ENCODE data around the gene BRAF.
A peak's percentile ranks its signal among the peaks of the same experiment; 100 is the strongest.
"Not testable (repeated sequence)": the region's sequence is repeated elsewhere in the genome, so short reads cannot be mapped to it uniquely, and the experiment has no call there.

The BRAF gene

DNA sequence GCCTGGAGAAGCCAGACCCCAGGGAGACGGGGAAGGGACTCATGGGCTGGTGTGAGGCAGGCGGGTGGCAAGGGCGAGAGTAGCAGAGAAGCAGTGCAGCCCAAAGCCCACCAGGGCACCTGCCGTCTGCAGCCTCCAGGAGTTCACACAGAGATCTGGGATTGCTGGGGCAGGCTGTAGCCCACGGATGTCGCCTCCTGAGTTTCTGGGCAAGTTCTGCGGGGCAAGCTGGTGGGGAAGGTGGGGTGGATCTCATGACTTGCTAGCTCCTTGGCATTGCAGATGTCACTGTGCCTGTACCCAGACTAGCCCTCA lies 246.0 kb downstream of the BRAF start:
- DNase-seq (ENCODE audit: low read depth): no peak

DNA sequence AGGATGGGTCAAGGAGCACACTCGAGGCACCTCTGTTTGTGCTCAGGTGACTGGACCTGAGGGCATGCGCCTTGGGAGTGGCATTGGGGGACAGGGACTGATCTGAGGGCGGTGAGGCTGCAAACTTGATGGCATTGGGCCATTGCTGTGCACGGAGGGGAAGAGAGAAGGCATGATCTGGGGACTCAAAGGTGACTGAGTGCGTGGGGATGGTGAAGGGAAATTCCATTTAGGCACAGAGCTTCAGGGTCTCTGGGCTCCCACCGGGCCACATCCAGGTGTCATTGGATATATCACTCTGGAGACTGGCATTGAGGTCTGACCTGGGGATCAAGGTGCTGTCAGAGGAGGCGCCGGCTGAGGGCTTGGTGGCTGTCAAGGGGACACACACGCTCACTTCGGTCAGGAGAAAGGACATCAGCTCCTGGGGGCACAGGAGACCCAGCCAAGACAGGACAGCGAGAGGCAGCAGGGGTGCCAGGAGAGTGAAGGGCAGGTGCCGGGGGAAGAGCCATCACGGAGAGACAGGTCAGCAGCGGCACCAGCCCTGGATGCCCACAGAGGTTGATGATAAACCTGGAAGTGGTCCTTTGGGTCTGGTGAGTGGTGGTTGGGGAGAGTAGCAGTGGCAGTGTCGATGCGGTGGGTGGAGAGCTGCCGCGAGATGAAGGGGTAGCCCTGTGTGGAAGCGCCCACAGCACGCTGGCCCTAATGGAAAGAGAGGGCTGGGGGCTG lies 246.5 kb downstream of the BRAF start:
- DNase-seq (ENCODE audit: low read depth): no peak

DNA sequence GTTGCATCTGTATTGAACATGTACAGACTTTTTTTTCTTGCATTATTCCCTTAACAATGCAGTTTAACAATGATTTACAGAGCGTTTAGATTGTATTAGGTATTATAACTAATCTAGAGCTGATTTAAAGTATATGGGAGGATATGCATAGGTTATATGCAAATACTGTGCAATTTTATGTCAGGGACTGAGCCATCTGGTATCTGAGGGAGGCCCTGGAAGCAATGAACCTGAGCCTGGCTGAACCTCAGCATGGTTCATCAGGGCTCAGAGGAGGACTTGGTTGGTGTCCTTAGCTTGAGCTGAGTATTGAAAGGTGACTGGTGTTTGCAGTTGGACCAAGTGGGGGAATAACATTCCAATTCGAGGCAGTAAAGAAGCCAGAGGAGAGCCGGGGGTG lies 247.2 kb downstream of the BRAF start:
- no peak for DNase-seq (ENCODE audit: low read depth)

DNA sequence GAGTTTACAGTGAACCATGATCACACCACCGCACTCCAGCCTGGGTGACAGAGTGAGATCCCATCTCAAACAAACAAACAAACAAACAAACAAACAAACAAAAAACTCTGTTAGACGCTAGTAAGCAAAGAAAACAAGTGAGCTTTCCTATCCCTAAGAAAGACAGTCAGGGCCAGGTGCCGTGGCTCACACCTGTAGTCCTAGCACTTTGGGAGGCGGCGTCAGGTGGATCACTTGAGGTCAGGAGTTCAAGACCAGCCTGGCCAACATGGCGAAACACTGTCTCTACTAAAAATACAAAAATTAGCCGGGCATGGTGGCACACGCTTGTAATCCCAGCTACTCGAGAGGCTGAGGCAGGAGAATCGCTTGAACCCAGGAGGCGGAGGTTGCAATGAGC lies 247.8 kb downstream of the BRAF start:
- not testable (repeated sequence) for DNase-seq (ENCODE audit: low read depth)

DNA sequence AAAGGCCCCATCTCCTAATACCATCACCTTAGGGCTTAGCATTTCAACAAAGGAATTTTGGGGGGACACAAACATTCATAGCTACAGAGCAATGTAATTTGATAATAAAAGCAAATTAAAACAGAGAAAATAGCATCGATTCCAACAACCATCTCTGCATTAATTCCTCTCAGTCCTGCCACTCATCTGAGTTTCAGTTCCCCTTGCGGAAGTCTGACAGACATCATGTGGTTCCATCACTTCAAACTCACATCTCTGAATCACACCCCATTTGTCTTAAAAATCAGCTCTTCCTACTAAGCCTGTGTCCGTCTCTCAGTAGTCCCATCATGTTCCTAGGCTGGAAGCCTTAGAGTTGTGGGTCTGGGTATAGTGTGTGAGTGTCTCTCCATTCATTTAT lies 248.4 kb downstream of the BRAF start:
- no peak for DNase-seq (ENCODE audit: low read depth)

DNA sequence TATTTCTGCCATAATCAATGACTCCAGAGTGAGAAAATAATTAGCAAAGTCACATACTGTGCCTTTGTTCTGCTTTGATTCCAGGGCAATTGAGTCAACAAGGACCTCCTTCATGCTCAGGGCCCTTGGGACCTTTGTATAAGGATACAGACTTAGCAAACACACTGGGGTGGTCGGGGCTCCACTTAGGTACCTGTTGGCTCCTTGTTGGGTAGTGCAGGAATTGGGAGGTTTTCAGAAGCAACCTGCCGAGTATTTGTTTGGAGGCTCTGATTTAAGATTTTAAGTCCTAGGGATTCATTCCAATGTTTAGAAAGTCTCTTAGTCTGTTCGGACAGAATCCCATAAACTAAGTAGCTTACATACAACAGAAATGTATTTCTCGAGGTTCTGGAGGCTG lies 249.0 kb downstream of the BRAF start:
- DNase-seq (ENCODE audit: low read depth): no peak

DNA sequence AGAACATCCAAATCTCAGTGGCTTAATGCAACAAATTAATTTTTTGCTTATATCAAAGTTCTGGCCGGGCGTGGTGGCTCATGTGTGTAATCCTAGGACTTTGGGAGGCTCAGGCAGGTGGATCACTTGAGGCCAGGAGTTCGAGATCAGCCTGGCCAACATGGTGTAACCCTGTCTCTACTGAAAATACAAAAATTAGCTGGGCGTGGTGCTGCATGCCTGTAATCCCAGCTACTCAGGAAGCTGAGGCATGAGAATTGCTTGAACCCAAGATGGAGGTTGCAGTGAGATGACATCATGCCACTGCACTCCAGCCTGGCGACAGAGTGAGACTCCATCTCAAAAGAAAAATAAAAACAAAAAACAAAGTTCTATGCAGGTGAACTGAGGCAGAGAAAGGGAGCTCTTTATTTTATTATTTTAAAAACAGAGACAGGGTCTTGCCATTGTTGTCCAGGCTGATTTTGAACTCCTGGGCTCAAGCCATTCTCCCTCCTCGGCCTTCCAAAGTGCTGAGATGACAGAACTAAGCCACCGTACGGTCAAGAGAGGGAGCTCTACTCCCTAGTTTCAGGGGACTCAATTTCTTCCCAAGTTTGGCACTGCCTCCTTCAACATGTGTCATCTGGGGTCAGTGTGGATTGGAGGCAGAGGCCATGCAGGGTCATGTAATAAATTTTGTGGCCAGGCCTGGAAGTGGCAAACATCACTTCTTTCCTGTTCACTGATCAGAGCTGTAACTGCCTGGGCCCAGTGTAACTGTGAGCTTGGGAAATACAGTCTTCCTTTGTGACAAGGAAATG lies 249.6 kb downstream of the BRAF start:
- DNase-seq (ENCODE audit: low read depth): no peak

DNA sequence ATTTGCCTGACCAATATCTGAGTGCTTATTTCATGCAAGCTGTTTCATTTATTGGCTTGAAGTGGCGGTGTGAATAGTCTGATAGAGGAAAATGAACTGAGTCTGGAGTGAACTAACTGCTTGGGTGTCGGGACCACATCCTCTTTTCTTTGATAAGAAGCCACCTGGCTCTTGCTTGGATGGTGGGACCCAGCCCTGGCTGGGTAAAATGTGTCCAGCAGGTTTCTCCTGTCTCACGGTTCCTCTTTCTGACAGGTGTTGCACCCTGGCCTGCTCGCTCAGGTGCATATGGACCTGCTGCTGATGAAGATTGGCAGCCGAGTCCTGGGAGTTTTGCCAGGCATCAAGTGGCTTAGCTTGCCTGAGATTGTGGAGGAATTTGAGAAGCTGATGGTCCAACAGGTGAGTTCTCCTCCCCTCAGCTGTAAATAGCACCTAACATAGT lies 250.4 kb downstream of the BRAF start:
- no peak for DNase-seq (ENCODE audit: low read depth)

DNA sequence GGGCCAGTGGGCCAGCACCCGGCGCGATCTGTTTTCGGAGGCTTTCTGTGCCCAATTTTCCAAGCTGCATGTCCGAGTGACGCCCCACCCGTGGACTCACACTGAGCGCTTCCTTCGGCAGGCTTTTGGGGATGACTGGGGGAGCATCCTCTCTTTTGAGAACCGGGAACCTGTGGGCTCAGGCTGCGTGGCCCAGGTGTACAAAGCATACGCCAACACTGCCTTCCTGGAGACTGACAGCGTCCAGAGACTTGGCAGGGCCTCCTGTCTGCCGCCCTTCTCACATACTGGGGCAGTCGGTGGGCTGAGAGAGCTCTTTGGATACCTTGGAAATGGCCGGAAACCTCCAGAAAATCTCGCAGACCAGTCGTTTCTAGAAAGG lies 251.0 kb downstream of the BRAF start:
- no peak for DNase-seq (ENCODE audit: low read depth)

DNA sequence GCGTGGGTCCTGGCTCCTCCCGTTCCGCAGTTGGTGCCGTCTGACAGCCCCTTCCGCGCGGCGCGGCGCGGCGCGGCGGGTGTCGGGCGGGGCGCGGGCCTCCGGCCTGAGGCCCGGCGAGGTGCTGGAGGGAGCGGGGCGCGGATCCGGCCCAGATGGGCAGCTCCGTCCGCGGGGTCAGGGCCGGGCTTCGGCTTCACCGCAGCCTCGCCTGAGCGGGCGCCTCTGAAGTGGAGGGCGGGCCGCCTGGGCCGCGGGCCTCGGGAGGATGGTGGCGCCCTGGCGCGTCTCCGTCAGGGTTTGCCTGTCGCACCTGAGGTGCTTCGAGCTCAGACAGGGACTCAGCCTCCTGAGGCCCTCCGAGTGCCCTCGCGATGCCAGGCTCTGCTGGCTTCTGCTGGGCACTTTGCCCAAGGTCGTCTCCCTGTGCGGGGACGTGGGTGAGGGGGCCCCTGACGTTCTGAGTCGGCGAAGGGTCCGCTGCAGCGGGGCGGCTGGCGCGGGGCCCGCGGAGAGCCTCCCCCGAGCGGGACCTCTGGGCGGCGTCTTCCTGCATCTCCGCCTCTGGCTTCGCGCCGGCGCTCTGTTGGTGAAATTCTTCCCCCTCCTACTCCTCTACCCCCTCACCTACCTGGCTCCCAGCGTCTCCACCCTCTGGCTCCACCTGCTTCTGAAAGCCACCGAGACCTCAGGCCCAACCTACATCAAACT lies 251.5 kb downstream of the BRAF start:
- DNase-seq (ENCODE audit: low read depth): peak; percentile 38

DNA sequence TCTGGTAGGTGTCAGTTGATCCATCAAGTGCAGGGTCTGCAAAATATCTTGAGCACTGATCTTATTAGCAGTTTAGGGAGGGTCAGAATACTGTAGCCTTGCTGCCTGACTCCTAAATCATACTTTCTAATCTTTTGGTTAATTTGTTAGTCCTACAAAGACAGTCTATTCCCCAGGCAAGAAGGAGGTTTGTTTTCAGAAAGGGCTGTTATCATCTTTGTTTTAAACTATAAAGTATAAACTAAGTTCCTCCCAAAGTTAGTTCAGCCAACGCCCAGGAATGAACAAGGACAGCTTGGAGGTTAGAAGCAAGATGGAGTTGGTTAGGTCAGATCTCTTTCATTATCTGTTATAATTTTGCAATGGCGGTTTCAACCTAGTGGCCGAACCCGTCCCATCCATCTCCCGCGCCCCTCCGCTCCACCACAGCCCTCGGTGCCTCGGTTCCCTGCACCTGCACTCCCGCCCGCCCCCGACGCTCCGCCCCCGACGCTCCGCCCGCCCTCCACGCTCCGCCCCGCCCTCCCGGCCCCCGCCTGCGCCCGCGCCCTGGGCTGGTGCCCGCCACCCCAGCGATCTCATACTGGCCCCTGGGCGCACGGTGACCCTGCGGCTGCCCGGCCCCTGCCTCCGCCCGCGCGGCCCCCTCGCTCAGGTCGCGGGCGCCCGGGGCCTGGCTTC lies 252.2 kb downstream of the BRAF start, which contains the start of gene ADCK2:
ADCK2 (plus strand) TSS at position 564 of the 681 bp plus-strand sequence. CDS start 386 bp downstream, outside the sequence.
- peak; percentile 48 for DNase-seq (ENCODE audit: low read depth)

DNA sequence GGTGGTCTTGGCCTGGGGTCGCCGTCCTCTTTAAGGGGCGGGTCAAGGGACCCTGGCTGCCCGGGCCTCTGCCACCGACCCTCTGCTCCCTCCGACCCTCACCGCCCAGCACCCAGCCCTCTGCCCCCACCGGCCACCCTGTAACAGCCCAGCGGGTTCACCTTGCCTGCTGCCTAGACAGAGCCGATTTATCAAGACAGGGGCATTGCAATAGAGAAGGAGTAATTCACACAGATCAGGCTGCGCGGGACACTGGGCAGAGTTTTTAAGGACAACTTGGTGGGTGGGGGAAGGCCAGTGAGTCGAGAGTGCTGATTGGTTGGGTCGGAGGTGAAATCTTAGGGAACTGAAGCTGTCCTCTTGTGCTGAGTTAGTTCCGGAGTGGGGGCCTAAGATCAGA lies 252.8 kb downstream of the BRAF start:
- DNase-seq (ENCODE audit: low read depth): no peak

DNA sequence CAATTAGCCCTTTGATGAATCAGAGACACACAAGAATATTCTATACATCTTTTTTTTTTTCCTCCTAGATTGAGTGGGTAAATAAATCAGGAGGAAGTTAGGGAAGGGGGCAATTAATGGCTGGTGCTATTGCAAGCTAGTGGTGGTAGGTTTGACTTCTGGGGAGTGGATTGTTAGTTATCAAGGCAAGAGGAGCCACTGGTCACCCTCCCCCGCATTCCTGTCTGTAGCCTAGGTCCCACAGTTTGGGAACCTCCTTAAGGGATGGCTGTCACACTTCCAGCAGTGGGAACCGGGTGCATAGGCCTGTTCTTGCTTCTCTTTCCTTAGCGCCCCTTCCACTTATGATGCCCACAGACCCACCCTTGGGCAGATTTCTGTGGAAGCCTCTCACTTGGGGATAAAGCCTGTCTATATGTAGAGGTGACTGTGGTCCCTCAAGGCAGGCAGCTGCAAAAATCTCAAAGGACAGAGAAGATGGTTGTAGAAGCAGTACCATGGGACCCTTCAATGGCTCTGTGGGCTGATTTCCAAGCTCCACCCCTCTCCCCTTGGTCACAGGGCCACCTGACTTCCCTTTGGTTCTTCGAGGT lies 254.3 kb downstream of the BRAF start:
- DNase-seq (ENCODE audit: low read depth): no peak

DNA sequence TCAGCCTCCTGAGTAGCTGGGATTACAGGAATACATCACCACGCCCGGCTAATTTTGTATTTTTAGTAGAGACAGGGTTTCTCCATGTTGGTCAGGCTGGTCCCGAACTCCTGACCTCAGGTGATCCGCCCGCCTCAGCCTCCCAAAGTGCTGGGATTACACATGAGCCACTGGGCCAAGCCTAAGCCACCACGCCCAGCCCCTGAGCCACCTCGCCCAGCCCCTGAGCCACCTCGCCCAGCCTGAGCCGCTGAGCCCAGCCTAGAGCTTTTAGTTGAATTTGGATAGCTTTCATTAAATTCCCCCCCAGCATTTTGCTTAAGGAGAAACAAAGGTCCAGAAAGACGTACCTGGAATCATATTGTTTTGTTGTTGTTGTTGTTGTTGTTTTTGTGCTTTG lies 254.9 kb downstream of the BRAF start:
- not testable (repeated sequence) for DNase-seq (ENCODE audit: low read depth)

DNA sequence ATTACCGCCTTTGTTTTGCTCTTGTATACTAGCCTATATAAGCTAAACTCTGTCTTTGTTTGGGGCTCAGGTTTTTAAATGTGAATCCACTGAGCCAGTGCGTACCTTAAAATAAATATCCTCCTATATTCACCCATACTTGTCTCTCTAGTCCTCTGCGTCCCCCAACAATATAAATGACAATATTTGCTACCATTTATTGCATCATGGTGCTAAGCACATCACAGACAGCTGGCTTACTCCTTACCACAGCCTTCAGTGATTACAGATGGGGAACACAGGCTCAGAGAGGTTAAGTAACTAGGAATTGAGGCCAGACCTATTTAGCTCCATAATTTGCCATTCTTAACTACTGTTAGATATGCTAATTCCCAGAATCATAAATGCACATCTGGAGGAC lies 255.4 kb downstream of the BRAF start:
- no peak for DNase-seq (ENCODE audit: low read depth)

Measured in stimulated activated CD8-positive, alpha-beta memory T cell treated with anti-CD3 and anti-CD28 coated beads, Interleukin-4, amount 100 ng/mL, for 24 hours (primary cell).